NCI-H526 (cell line): ENCODE measurements around the gene CACNA1H.
"Not testable (repeated sequence)": the region's sequence is repeated elsewhere in the genome, so short reads cannot be mapped to it uniquely, and the experiment has no call there.

Experiments used
- DNase-seq, 2 experiments: peaks; one replicate each; lab custom pipeline; 2025; lab: John Stamatoyannopoulos, UW

CACNA1H gene

GRCh38 chr16:1193825-1194581 lies 41.1 kb downstream of the CACNA1H start:
- no peak for DNase-seq

GRCh38 chr16:1194665-1195392 lies 41.9 kb downstream of the CACNA1H start:
- DNase-seq: no peak

DNA sequence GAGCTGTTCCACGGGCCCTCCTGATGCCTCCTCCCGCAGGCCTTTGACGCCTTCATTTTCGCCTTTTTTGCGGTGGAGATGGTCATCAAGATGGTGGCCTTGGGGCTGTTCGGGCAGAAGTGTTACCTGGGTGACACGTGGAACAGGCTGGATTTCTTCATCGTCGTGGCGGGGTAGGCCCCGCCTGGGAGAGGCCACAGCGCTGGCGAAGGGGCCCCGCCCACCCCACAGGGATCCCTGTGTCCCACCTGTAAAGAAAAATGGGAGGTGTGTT lies 42.4 kb downstream of the CACNA1H start:
- no peak for DNase-seq

GRCh38 chr16:1196494-1196893 lies 43.6 kb downstream of the CACNA1H start:
- no peak for DNase-seq

- DNase-seq: no peak
Measured at GRCh38 chr16:1197237-1197866, 44.4 kb downstream of the CACNA1H start.

DNA sequence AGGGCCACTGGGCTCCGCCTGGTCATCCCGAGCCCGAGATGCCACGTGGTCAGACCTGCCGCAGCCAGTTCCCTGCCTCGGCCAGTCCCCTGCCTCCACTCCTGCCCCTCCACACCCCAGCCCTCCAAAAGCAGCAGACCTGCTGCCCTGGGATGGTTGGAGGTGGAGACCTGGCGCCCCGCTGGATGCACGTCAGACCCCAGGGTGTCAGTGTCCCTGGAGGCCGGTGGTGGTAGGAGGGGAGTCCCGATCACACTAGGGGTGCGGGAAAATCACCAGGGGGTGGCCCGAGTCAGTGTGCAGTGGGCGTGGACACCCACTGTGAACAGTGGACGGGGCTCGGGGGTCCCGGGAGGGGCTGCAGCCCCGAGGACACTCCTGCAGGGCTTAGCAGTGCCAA lies 45.3 kb downstream of the CACNA1H start:
- no peak for DNase-seq

DNA sequence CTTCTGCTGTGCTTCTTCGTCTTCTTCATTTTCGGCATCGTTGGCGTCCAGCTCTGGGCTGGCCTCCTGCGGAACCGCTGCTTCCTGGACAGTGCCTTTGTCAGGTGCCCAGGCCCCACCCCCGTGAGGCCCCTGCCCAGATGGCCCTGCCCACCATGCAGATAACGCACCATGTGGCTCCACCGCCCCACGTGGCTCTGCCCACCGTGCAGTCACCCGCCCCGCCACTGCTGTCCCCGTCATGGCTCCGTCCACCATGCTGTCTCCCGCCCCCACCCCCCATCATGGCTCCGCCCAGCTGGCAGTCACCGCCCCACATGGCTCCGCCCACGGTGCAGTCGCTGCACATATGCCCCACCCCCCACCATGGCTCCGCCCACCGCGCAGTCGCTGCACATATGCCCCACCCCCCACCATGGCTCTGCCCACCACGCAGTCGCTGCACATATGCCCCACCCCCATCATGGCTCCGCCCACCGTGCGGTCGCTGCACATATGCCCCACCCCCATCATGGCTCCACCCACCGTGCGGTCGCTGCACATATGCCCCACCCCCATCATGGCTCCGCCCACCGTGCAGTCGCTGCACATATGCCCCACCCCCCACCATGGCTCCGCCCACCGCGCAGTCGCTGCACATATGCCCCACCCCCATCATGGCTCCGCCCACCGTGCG lies 45.9 kb downstream of the CACNA1H start:
- not testable (repeated sequence) for DNase-seq

GRCh38 chr16:1199347-1200013 lies 46.6 kb downstream of the CACNA1H start:
- no peak for DNase-seq

GRCh38 chr16:1200014-1200627 lies 47.2 kb downstream of the CACNA1H start:
- no peak for DNase-seq

DNA sequence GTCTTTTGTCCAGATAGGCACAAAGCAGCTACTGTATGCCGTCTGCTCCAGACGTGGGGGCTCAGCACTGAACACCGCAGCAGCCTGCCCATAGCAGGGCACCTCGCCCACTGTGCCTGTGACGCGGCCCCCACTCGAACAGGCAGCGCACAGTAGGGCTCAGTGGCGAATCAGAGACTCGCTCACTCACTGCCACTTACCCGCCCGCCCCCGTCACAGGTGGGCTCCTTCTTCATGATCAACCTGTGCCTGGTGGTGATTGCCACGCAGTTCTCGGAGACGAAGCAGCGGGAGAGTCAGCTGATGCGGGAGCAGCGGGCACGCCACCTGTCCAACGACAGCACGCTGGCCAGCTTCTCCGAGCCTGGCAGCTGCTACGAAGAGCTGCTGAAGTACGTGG lies 48.5 kb downstream of the CACNA1H start:
- no peak for DNase-seq

- DNase-seq: no peak
Measured at GRCh38 chr16:1202274-1202673, 49.4 kb downstream of the CACNA1H start.

GRCh38 chr16:1204933-1205332 lies 52.0 kb downstream of the CACNA1H start:
- no peak for DNase-seq

- DNase-seq: no peak
Measured at GRCh38 chr16:1206326-1206725, 53.4 kb downstream of the CACNA1H start.

DNA sequence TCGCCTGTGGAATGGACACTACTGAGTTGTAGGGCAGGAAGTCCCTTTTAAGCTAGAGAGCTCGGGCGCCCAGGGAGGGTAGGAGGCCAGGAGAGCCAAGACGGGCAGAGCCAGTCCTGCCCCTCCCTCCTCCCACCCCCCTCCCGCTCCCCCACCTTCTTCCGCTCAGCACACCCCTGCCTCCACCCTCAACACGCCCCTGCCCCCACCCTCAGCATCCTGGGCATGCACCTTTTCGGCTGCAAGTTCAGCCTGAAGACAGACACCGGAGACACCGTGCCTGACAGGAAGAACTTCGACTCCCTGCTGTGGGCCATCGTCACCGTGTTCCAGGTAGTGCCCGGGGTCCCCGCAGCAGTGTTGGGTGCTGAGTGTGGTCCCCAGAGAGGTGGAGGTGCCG lies 53.9 kb downstream of the CACNA1H start:
- DNase-seq: no peak

- no peak for DNase-seq
Measured at GRCh38 chr16:1208239-1208830, 55.4 kb downstream of the CACNA1H start.

- no peak for DNase-seq
Measured at GRCh38 chr16:1209081-1209480, 56.2 kb downstream of the CACNA1H start.

GRCh38 chr16:1210461-1210860 lies 57.6 kb downstream of the CACNA1H start:
- no peak for DNase-seq

GRCh38 chr16:1211451-1212268 lies 58.8 kb downstream of the CACNA1H start:
- DNase-seq: no peak

DNA sequence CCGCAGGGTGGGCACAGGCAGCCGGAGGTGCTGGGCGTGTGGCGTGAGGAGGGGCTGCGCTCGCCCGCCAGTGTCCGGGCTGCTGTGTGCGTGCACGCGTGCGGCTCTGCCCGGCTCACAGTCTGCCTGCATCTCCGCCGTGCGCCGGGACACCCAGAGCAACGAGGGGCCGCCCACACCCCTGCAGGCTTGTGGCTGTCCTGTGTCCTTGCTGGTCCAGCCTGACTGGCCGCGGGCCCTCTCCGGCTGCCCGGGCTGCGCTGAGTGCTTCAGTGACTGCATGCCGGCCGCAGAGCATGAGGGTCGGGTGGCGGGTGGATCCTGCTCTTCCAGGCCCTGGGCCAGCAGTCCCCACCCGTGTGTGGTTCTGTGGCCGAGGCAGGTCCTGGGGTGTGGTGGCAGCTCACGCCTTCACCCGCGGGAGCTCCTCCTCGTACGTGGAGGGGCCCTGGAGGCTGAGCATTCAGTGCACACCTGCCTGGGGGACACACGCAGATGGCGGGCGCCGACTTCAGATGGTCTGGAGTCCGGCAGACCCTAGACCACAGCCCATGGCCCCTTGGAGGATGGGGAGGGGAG lies 59.8 kb downstream of the CACNA1H start:
- no peak for DNase-seq

- no peak for DNase-seq
Measured at GRCh38 chr16:1213231-1213630, 60.3 kb downstream of the CACNA1H start.
